Lung (tissue), 12 donors: ENCODE measurements around the gene THOC1. TPM values are rescaled to one million over a fixed set of nuclear protein-coding genes. Genes with fewer than 3 reads are reported as not detected.
"Not testable (repeated sequence)": the region's sequence is repeated elsewhere in the genome, so short reads cannot be mapped to it uniquely, and the experiment has no call there.

Experiments
- ATAC-seq: fragments of 200-7000 bp; cut with Tn5 transposase; one replicate; pipeline ENCODE4 v1.9.1; 2020; ENCODE audit warnings: moderate number of reproducible peaks; ENCODE audit not compliant: insufficient read depth, low FRiP score
- DNase-seq, 3 donors: peaks; one replicate each; pipeline ENCODE4 v3.0.0-alpha.2; 2013 to 2017
- H3K27ac ChIP-seq, 2 donors: one replicate each; pipeline ENCODE4 v1.5.1; 2013; ENCODE audit warnings: mild to moderate bottlenecking in 2 of 2, moderate library complexity in 2 of 2, control low read depth in 1 of 2, inconsistent platforms in 1 of 2, low read depth in 1 of 2, low read length in 1 of 2
- H3K27me3 ChIP-seq, 3 donors: one replicate each; pipeline ENCODE4 v1.5.1; 2013; ENCODE audit warnings: low read length in 2 of 3; ENCODE audit not compliant: control insufficient read depth in 3 of 3, insufficient read depth in 3 of 3
- H3K36me3 ChIP-seq, 4 donors: one replicate each; pipeline ENCODE4 v1.5.1; 2013; ENCODE audit warnings: low read length in 4 of 4, mild to moderate bottlenecking in 1 of 4, moderate library complexity in 1 of 4; ENCODE audit not compliant: control insufficient read depth in 4 of 4, insufficient read depth in 4 of 4
- H3K4me1 ChIP-seq, 5 donors: one replicate each; pipeline ENCODE4 v1.5.1; 2013; ENCODE audit warnings: low read length in 5 of 5, mild to moderate bottlenecking in 2 of 5, moderate library complexity in 1 of 5; ENCODE audit not compliant: control insufficient read depth in 5 of 5, insufficient read depth in 5 of 5
- H3K4me3 ChIP-seq: one replicate; pipeline ENCODE4 v1.5.1; 2013; ENCODE audit warnings: mild to moderate bottlenecking, control low read depth, moderate library complexity
- H3K9ac ChIP-seq, 2 donors: one replicate each; pipeline ENCODE4 v1.5.1; 2013; ENCODE audit warnings: low read length in 2 of 2, control low read depth in 1 of 2; ENCODE audit not compliant: insufficient read depth in 1 of 2
- H3K9me3 ChIP-seq, 4 donors: one replicate each; pipeline ENCODE4 v1.5.1; 2013; ENCODE audit warnings: low read length in 3 of 4, mild to moderate bottlenecking in 1 of 4, moderate library complexity in 1 of 4; ENCODE audit not compliant: control insufficient read depth in 4 of 4, insufficient read depth in 3 of 4
- CTCF ChIP-seq: IDR thresholded peaks from 2 replicates; pipeline ENCODE4 v1.5.1; 2012; ENCODE audit warnings: mild to moderate bottlenecking; ENCODE audit errors: control extremely low read depth, extremely low read depth
- WGBS, 2 donors: extraction: QIAGEN DNeasy Blood & Tissue Kit; methylation state at CpG; one replicate each; pipeline ENCODE4 v1.1.7; 2013; 5-methylcytosine and 5-hydroxymethylcytosine counted together
- polyA plus RNA-seq, 2 donors: library from polyadenylated mRNA; stranded (reverse); fragments of 200-250 nt; gene quantifications; one replicate each; pipeline ENCODE4 v1.2.1, GENCODE V29; 2013
- total RNA-seq, 2 donors: library from RNA; depleted of rRNA in 1 of 2; stranded (reverse); fragments of >200 nt in 1 of 2; gene quantifications; one replicate each; pipeline ENCODE4 v1.2.1, GENCODE V29; 2014 to 2021
- donor health status: control.
- donor health status: control.
- donor health status: Bipolar disorder and iron deficiency.
- donor health status: healthy.
- donor health status: DM: yes; HTN: yes; CAD: no.

The THOC1 gene
- total and polyA plus RNA-seq, 4 donors = 12.1 to 109 (median 31.6) TPM

DNA sequence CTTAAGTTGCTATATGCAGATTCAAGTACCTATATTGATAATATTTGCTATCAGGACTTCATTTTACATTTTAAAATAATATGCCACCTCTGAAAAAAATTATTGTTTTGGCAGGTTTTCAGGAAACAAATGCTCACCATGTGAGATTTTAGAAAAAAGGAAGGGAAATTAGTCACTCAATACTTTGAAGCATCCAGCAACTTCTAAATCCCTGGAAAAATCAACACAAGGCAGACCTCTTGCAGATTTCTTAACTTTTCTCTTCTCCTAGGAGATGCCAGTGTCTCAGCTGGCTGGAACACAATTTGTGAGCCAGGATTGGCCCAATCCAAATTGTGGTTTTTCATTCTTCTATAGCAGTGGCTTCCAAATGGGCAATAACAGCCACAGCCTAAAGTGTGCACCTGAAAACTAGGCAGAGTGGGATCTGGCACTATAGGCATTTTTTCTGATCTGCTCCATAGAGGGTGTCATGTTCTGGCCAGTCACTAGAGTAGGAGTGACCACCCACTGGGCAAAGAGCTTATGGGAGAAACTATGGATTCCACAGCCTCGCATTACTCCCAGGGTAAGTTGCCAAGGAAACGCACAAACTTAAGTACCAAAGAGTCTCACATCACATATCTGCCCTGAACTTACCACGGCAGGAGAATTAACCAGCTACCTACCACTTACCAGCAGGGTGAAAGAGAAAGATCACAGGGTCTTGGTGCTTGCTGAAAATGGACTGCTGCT lies 28.1 kb upstream of the THOC1 start:
- no peak for TF ChIP-seq CTCF
- Histone ChIP-seq H3K9ac (no peak overlapping the region), H3K27ac (no peak overlapping the region), H3K36me3 (no peaks in the 10 kb centered on the region), H3K4me1 (peaks cover 0 to 5% (median 0%) of the 10 kb centered on the region in 5 donors), H3K4me3 (no peak overlapping the region), H3K27me3 (no peaks in the 10 kb centered on the region), H3K9me3 (no peaks in the 10 kb centered on the region)
- WGBS, 2 donors = 79 to 81% methylated on average over 3 of the region's 3 CpGs
- no peak for ATAC-seq
- DNase-seq = no peak

GRCh38 chr18:294566-294965 lies 26.7 kb upstream of the THOC1 start:
- WGBS, 2 donors = 91 to 92% methylated on average over 3 of the region's 3 CpGs
- no peak for DNase-seq
- Histone ChIP-seq H3K9me3 (no peaks in the 10 kb centered on the region), H3K36me3 (no peaks in the 10 kb centered on the region), H3K9ac (no peak overlapping the region), H3K4me1 (peaks cover 0 to 1% (median 0%) of the 10 kb centered on the region in 5 donors), H3K27me3 (no peaks in the 10 kb centered on the region), H3K4me3 (no peak overlapping the region), H3K27ac (no peak overlapping the region)
- TF ChIP-seq CTCF = no peak
- no peak for ATAC-seq

DNA sequence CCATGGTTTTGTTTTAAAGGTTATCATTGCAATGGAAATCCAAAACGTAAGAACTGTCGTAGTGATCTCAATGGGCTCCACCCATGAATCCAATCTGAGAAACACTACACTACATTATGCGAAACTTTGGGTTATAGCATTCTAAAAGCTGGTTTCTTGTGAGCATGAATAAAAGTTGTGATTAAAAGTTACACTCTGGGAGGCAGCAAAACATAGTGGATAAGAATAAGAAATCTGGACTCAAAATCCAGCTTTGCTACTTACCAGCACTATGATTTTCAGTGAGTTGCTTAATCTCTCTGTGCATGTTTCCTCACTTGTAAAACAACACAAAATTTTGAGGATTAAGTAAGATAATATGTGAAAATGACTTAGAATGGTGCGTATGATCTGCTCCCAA lies 25.7 kb upstream of the THOC1 start:
- peak in 2 of 3 donors; percentile 71 to 78 for DNase-seq
- ATAC-seq = no peak
- Histone ChIP-seq H3K9me3 (no peaks in the 10 kb centered on the region), H3K27ac (no peak overlapping the region), H3K4me3 (no peak overlapping the region), H3K9ac (no peak overlapping the region), H3K27me3 (no peaks in the 10 kb centered on the region), H3K4me1 (peaks cover 0 to 1% (median 0%) of the 10 kb centered on the region in 5 donors), H3K36me3 (no peaks in the 10 kb centered on the region)
- TF ChIP-seq CTCF = no peak
- WGBS, 2 donors = 81 to 88% methylated on average over 4 of the region's 4 CpGs

DNA sequence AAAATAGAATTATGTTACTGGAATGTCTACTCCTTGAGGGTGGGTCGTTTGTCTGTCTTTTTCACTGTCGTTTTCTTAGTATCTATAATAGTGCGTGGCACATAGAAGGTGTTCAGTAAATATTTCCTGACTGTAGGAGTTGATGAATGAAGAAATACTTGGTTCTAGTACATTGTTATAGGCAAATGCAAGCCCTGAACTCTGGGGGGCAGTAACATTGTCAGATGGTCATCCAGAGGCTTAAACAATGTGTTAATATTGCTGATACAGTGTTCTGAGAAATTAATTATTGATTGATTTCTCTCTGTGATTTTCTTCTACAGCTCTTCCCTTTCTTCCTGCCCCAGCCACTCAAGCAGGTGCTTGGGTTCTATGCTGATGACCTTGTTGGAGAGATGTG lies 24.4 kb upstream of the THOC1 start:
- H3K36me3 ChIP-seq = no peaks in the 10 kb centered on the region
- no peak overlapping the region for H3K4me3 ChIP-seq
- 63 to 73% methylated on average over 3 of the region's 3 CpGs for WGBS, 2 donors
- TF ChIP-seq CTCF = no peak
- ATAC-seq (no peak), DNase-seq (no peak)
- H3K9ac ChIP-seq = no peak overlapping the region
- no peak overlapping the region for H3K27ac ChIP-seq
- peaks cover 0 to 1% (median 0%) of the 10 kb centered on the region in 5 donors for H3K4me1 ChIP-seq
- no peaks in the 10 kb centered on the region for H3K9me3 ChIP-seq
- H3K27me3 ChIP-seq = no peaks in the 10 kb centered on the region

DNA sequence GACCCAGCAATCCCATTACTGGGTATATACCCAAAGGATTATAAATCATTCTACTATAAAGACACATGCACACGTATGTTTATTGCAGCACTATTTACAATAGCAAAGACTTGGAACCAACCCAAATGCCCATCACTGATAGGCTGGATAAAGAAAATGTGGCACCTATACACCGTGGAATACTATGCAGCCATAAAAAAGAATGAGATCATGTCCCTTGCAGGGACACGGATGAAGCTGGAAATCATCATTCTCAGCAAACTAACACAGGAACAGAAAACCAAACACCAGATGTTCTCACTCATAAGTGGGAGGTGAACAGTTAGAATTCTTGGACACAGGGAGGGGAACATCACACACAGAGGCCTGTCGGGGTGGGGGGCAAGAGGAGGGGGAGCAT lies 22.1 kb upstream of the THOC1 start:
- not testable (repeated sequence) for H3K9me3 ChIP-seq, H3K4me3 ChIP-seq, H3K27me3 ChIP-seq, H3K27ac ChIP-seq, H3K9ac ChIP-seq, ATAC-seq, H3K4me1 ChIP-seq, DNase-seq, H3K36me3 ChIP-seq
- WGBS, 2 donors = 85 to 92% methylated on average over 4 of the region's 4 CpGs
